Activated gamma-delta T cell treated with Interleukin-2 at 50 U/mL for 16 hours (primary cell): ENCODE results near the gene NPHP4.
A peak's percentile ranks its signal among the peaks of the same experiment; 100 is the strongest.

Experiments
- DNase-seq: peaks from one replicate; pipeline ENCODE4 v3.0.0-alpha.2; 2020

NPHP4 gene

DNA sequence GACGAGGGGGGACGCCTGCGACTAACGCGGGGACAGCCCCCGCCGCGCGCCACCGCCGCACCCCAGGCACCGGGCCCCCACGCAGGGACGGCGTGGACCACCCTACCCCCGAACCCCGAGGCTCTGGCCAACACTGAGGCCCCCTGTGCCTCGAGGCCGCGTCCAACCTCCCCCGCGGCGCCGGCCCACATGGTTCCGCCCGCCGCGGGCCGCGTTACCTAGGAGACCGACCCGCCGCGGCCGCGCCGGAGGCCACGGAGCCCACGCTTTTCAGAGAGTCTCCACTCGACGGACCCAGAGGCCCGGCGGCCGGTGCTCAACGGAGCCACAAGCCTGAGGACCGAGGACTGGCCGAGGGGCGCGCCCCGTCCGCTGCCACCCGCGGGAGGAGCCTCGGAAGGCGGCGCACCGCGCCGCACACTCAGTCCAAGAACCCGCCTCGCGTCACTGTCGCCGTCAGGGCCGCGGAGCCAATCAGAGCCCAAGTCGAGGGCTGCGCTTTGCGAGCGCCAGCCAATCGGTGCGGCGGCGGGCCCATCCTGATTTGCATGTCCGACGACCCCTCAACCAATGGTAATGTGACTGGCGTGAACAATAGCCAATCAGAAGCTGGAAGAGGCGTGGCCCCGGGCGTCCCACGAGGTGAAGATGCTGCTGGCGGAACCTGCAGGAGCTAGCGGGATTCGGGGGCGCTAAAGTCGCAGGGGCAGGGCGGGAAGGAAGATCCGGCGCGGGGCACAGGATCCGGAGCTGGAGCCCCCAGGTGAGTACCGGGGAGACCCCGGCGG, at the start of gene NPHP4:
NPHP4 (minus strand) TSS at position 400 of the 788 bp plus-strand sequence. CDS start 6,136 bp downstream, outside the sequence.
- peak; percentile 99 for DNase-seq

DNA sequence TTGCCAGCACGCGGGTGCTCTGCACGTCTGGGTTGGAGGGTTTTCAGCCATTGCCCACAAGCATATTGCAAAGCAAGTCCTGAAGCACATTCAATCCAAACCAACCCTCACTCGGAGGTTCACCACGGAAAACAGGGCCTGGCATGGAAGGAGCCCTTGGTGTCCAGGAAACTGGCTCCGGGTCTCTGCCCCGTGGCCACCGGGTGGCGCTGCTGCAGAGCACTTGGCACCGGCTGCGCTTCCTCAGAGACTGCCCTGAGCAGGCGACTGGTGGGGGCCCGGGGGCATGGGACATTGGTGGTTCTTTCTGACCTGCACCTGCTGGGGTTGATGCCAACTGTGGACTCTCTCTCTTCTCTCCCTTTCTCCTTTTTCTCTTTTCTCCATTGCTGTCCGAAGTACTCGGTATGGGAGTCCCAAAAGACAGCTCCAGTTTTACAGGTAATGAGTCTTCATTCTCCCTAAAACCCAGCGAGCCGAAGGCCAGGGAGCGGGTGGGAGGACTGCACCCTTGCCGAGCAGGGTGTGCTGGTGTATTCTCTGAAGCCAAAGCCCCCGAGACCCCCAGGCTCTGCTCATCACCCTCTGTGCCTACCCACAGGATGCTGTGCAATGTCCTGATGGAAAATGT, 49.3 kb upstream of the NPHP4 start:
- no peak for DNase-seq

DNA sequence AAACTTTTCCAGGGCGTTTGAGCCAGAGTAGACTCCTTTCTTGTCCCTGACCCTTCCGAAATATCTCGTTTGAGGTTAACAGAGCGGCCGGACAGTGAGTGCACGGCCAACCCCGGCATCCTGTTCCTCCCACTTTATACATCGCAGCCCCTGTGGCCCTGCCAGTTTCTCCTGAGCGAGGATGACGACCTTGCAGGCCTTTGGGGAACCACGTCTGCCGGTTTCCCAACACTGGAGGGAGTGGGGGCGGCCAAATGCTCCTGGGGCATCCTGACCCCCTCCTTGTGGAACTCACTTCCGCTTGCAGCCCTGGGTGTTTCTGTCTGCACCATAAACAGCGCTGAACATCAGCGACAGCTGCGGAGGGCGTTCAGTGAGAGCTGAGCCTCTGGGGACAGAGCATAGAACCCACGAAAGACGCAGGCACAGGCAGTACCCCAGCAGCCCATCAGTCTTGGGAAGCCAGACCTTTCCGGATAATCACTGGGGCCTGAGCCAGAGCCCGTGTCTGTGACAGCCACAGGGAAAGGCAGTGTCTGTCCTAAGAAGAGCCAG, 48.7 kb upstream of the NPHP4 start:
- no peak for DNase-seq

DNA sequence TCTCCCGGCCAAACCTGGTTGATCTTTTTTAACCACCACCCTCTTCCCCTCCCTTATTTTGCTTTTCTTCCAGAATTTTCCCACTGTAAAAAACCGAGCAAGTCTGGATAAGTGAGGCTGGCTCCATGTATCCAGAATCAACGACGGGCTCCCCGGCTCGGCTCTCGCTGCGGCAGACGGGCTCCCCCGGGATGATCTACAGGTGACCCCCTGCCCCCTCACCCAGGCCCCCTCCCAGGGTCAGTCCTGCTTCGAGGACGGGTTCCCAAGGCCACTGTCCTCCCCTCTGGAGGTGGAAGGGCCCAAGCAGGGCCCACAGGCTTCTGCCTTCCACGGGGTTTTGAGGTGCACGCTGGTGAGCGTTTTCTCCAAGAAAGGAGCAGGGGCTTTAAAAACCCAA, 48.2 kb upstream of the NPHP4 start:
- DNase-seq: no peak

DNA sequence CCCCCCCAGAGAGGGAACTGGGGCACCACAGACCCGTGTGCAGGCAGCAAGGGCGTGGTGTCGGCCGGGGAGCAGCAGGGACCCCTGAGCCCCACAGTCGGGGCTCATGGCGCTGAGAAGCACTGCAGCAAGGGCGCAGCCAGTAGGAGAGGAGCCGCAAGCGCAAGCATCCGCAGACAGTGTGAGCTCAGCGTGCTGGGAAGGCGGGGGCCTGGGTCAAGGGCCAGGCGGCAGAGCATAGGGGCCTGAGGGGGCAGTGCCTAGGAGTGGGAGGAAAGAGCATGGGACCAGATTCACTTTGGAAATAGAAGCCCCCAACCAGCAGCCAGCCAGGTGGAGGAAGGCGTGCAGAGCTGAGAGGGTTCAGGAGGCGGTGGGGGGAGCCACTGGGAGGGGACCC, 46.8 kb upstream of the NPHP4 start:
- no peak for DNase-seq

DNA sequence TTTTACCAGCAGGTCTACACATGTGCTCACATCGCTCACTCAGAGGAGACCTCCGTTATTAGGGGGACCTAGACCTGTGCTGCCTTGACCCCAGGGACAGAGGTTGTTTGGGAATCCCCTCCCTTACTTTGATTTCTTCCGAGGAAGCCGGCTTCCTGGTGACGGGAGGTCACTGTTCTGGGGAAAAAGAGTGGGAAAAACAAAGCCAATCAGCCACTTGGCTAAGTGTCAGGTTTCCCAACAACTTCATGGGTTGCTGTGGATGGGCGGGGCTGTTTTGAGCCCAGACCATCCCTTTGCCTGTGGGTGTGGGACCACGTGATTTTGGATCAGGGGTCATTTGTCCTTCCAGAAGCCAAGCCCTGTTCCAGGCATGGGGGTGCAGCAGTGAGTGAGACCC, 46.4 kb upstream of the NPHP4 start:
- no peak for DNase-seq

DNA sequence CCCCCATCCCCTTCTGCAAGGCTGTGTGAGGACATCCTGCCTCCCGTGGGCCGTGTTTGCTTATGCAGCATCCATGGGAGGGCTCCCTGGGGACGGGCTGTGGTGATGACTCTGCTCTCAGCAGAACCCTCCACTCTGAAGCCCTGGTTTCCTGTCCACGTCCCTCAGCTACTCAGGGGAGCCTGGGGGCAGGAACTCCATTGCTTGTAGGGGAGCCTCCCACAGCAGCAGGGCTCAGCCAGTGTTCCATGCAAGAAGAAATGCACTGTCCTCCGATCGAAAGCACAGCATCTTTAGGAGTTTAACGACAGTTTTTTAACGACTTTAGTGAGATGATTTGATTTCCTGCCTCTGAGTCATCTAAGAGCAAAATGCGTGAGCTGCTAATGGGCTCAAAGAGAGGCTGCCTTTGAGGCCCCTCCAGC, 45.1 kb upstream of the NPHP4 start:
- DNase-seq: no peak

DNA sequence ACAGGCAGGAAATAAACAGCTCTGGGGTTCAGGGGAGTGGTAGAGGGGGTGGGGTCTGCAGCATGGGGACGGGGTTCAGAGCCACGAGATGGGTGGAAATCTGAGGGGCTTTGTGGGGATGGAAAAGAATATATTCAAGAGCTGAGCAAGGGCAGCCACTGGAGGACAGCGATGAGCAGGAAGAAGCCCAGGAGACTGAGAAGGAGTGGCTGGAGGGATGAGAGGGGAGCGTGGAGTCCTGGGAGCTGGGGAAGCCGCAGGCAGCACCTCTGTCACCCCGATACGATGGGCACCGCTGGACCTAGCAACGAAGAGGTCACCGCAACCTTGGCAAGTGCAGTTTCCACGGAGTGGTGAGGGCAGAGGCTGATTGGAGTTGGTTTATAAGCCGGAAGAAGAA, 43.5 kb upstream of the NPHP4 start:
- DNase-seq: no peak

DNA sequence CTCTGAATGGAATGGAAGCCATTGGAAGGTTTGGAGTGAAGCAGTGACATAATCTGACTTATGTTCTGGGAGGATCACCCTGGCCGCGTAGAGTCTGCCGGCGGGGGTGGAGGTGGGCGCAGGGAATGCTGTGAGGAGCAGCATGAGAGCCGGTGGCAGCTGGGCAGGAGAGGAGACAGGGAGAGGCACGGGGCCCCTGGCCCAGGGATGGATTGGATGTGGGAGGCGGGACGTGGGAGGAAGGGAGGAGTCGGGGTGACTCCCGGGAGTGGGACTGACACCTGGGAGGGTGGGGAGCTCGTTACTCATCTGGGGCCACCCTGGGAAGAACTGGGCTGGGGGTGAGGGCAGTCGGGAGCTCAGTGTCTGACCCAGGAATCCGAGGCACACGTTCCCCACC, 43.1 kb upstream of the NPHP4 start:
- DNase-seq: no peak

DNA sequence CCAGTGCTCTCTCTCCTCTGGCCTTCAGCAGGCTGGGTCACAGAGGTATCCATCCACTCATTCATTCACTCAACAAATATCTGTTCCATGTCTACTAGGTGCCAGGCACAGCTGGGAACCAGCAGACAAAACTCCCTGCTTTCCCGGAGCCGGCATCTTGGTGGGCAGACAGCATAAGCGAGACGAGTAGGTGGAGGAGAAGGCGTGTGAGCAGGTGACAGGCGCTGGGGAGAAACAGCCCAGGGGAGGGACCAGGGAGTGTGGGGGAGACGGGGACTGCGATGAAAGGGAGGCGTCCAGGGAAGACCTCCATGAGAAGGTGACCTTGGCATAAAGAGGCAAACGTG, 42.5 kb upstream of the NPHP4 start:
- no peak for DNase-seq

DNA sequence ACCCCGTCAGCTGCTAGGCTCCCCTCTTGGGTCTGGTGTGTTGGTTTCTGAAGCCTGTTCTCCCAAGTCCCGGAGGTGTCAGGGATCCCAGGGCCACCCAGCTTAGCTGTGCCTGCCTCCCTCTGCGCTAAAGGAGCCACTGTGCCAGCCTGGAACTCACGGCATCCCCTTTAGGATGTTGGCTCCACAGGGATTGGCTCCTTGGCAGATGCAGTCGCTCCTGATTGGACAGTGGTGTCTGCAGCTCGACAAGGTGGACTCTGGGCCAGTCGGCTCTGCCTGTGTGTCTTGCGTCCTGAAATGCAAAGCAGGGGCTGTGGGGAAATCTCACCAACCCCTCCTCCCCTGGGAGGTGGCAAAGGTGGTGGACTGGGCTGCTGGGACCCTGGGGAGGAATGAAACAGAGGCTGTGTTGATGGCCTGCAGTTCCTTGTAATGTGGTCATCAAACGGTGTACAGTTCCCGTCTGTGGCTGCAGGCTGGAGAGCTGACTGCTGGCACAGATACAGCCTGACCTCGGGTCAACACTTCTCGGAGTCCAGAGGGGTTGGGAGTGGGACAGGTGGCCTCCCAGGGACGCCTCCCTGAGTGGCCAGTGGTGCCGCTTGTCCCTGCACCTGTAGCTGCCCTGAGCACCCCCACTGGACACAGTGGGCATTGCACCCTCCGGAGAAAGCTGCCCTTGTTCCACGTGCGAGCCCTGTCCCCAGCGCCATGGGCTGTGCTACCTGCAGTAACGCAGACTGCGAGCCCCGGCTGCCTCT, 41.9 kb upstream of the NPHP4 start:
- no peak for DNase-seq

DNA sequence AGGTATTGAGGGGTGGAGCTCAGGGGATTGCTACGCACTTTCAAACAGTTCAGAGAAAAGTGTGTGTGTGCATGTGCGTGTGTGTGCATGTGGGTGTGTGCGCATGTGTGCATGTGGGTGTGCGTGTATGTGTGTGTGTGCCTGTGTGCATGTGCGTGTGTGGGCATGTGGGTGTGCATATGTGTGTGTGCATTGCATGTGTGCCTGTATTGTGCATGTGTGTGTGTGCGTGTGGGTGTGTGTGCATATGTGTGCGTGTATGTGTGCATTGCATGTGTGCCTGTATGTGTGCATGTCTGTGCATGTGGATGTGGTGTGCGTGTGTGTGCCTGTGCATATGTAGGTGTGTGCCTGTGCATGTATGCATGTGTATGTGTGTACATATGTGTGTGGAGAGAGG, 40.9 kb upstream of the NPHP4 start:
- no peak for DNase-seq

DNA sequence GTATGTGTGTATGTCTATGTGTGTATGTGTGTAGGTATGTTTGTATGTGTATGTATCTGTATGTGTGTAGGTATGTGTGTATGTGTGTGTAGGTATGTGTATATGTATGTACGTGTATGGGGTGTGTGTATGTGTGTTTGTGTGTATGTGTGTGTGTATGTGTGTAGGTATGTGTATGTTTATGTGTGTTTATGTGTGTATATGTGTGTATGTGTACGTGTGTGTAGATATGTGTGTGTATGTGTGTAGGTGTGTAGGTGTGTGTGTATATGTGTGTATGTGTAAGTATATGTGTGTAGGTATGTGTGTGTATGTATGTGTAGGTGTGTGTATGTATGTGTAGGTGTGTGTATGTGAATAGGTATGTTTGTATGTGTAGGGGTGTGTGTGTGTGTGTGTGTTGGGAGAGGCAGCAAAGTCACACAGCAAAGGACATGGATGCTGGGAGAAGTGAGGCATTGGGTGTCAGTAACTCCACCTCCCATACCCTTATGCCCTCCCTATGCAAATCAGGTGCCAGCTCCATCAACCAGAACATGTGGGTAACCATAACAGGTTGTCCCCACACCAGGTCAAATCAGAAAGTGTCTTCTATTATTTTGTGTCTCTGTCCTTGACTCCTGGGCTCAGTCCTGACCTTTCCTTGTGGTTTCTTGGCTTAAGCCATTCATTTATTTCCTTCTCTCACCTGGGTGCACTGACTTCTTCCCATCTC, 38.5 kb upstream of the NPHP4 start:
- no peak for DNase-seq

DNA sequence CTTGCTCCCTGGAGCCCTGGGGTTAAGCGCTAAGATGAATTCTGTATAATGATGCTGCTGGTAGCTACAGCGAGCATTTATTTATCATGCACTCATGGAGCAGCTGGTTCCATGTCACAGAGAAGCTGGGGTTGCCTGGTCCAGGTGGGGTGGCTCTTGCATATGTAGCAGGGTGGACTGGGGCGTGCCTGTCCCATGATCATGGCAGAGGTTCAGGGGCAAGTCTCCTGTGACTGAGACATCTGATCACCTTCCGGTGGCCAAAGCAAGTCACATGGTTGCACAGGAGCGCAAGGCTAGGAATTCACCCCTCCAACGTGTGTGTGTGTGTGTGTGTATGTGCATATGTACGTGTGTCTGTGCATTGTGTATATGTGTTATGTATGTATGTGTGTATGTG, 37.9 kb upstream of the NPHP4 start:
- DNase-seq: no peak

DNA sequence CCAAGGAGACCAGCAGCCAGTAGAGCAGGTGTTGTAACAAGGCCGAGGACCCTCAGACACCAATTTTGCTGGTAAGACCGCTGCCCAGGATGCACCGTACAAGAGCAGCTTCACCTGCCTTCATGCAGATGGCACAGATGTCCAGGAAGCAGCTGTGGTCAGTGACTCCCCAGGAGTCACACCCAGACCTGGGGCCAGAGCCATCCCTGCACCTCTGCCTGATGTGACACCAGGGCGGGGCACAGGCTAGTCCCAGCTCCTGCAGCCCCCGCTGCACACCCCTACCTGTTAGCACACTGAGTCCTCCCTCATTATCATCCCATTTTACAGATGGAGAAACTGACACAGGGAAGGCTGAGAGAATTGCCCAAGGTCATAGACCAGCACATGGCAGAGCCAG, 37.1 kb upstream of the NPHP4 start:
- DNase-seq: no peak

DNA sequence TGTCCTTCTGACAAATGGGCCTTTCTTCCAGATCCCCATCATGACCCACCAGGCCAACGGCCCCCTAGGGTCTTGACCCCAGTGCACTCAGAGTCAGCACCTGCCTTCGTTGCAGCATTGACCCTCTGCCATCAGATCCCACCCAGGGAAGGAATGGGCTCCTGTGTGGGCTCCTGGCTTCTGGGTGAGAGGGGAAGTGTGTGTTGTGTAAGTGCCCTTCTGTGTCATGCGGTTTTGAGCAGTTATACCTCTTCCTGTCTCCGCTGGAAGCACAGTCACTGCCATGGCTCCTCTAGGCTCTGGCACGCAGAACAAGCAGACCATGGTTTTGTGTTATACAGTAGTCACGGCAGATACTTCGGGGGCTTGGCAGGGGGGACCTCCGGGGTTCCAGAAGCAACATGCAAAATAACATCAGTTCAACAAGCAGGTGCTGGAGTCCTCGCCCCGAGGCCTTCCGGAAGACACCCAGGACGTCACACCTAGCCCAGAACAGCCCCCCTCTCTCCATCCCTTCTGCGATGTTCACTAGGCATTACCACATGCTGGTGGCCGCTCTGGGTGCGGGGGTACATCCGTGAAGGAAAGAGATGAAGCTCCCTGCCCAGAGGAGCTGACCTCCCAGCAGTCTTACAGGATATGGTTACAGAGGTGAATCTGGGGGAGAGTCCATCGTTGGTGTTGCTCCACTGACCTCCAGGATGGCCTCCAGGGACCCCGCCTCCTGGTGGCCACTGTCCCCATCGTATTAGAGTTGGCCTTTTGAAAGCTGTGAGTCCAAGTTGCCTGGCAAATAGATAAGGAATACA, 36.0 kb upstream of the NPHP4 start:
- DNase-seq: peak; percentile 66

DNA sequence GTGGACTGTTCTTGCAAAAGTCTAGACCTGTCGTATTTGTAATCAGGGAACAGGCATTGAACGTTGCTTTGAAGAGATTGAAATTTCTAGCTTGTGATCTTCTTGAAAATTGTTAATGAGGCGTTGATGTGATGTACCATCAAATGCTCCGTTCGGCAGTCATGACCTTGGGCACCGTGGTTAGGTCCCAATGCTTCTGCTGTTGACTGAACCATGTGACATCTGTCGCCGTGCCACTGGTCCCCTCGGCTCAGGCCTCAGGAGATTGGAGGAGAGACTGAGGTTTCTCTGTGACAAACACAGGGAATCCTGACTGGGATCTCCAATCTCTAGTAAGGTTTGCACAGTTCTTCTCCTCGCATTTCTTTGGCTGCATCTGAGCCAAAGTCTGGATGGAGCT, 35.4 kb upstream of the NPHP4 start:
- no peak for DNase-seq

DNA sequence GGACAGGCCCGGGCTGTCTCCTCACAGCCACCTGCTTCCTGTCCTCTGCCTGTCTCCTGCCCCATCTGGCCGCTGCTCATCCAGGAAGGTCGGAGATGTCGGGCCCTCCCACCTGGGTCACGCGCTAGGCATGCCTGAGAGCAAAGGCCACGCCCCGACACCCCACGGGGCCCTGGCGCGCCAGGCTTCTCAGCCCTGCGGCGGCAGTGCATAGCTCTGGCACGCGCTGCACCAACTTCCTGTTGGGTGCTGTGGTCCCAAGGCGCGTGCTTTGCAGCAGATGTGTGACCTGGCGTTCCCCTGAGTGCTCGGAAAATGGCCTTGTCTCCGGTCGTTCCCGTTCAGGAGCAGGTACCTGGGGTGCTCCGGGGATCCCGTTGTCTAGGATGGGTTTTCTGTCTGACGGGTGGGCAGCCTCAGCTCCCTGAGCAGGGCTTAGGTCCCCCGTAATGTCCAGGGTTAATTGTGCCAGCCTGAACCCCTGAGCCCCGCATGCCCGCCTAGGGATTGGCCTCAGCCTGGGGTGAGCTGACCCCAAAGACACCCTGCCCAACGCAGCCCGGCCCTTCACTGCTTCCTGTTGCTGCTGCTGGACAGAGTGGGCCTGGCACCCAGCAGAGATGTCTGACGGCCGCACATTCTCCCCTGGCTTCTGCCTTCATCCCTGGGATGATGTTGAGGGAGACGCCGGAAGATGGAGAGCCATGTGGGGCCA, 34.0 kb upstream of the NPHP4 start:
- peak; percentile 92 for DNase-seq

DNA sequence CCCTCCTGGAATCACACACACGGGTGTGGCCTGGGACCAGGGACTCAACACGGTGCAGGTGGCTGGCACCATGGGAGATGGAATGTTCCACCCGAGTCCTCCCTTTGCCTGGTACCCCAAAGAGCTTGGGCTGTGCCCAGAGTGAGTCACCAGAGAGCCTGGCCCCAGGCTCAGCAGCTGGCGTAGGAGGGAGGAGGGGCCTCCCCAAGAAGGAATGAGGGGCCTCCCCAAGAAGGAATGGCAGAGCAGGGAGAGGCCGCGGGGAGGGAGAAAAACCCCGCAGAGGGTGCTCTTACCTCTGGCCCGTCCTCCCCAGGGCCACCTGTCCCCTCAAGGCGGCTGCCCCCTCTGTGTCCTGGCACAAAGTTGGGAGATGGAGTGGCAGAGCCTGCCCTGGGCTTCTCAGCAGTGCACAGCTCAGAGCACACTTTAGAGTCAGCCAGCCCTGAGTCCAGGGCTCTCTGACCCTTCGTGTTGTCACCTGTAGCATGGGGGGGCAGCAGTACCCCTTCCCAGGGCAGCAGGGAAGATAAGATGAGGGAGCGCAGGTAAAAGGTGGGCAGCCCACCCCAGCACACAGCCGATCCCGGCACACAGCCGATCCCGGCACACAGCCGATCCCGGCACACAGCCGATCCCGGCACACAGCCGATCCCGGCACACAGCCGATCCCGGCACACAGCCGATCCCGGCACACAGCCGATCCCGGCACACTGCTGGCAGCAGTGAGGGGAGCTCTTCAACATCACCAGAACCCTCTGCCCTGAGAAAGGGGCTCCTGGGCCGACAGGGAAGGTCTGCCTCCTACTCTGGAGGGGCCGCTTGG, 33.3 kb upstream of the NPHP4 start:
- no peak for DNase-seq

DNA sequence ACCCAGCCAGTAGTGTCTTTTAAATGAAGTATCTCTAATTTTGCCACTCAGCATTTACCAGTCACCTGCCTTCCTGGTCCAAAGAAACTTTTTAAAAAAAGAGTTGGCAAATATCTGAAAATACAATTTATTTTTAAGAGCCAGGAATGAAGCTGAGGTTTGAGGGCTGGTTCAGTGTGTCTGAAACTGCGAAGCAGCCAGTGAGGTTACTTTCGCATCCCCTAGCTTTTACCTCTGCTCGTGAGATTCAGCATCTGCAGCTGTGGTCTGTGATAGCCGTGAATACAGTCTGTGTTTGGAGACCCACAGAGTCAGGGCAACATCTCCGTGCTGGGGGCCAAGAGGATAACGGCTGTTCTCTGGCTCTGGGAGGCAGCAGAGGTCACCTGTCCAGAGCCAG, 32.2 kb upstream of the NPHP4 start:
- DNase-seq: no peak

DNA sequence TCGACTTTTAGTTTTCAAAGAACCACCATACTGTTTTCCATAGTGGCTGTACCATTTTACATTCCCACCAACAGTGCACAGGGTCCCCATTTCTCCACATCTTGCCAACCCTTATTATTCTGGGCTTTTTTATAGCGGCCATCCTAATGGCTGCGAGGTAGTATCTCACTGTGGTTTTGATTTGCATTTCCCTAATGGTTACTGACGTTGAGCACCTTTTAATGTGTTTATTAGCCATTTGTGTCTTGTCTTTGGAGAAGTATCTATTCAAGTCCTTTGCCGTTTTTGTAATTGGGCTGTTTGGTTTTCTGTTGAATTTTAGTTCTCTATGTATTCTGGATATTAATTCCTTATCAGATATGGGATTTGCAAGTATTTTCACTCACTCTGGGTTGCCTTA, 31.1 kb upstream of the NPHP4 start:
- no peak for DNase-seq
